WI38 (cell line): ENCODE results near the gene MAP2K1.

Source experiments
- H3K4me3 ChIP-seq: 2 replicates; pipeline ENCODE4 v1.5.1; 2011; ENCODE audit warnings: low read depth, mild to moderate bottlenecking, control low read depth, low read length
- CTCF ChIP-seq: IDR thresholded peaks from 2 replicates; pipeline ENCODE4 v1.5.1; 2012; ENCODE audit warnings: low read depth, mild to moderate bottlenecking, control low read depth, low read length

MAP2K1 gene

DNA sequence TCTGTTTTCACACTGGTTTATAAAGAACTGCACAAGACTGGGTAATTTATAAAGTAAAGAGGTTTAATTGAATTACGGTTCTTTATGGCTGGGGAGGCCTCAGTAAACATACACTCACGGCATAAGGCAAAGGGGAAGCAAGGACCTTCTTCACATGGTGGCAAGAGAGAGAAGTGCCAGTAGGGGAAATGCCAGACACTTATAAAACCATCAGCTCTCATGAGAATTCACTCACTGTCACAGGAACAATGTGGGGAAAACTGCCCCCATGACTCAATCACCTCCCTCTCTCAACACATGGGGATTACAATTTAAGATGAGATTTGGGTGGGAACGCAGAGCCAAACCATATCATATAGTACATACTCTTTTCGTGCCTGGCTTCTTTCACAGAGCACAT is 42.4 kb downstream of the MAP2K1 start:
- no peak for TF ChIP-seq CTCF
- H3K4me3 ChIP-seq: no peak overlapping the region

- TF ChIP-seq CTCF: no peak
- no peak overlapping the region for H3K4me3 ChIP-seq
These were observed 42.8 kb downstream of the MAP2K1 start for GRCh38 chr15:66429546-66429945.

- TF ChIP-seq CTCF: no peak
- H3K4me3 ChIP-seq: no peak overlapping the region
These were observed 44.0 kb downstream of the MAP2K1 start for GRCh38 chr15:66430627-66431255.

DNA sequence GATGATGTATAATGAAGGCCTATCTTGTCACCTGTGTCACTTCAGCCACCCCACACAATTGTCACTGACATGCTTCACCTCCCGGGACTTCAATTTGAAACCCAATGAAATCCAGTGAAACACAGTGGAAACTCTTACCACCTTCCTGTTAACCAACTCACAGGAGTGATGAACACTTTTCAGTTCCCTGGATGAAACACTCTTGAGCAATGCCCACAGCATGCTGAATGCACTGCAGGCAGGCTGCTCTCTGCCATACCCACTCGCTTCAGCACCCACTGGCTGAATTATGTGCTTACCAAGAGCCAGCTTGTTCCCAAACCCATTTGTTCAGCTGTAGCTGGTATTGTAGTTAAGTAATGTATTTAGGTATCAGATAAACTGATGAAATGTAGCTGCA is 47.0 kb downstream of the MAP2K1 start:
- H3K4me3 ChIP-seq: no peak overlapping the region
- TF ChIP-seq CTCF: no peak

DNA sequence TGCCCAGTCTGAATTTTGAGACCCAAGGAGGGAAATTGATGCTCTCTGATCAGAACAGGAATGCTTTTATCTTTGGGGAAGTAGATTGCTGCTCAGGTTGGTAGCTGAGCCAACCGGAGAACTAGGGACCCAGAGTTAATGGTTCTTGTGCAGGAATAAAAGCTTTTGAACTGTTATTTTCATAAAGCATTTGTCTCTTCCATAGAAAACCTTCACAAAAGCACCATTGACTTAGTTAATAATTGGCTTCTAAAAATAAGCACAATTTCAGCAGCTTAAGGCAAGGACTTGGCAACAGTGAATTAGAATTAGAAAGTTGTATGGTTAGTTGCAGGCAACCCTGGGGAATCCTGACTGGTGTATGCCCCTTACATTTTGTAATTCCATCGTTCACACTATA is 53.8 kb downstream of the MAP2K1 start:
- no peak overlapping the region for H3K4me3 ChIP-seq
- no peak for TF ChIP-seq CTCF

GRCh38 chr15:66452420-66452819 is 65.7 kb downstream of the MAP2K1 start:
- H3K4me3 ChIP-seq: no peak overlapping the region
- TF ChIP-seq CTCF: no peak

- H3K4me3 ChIP-seq: no peak overlapping the region
- no peak for TF ChIP-seq CTCF
These were observed 66.4 kb downstream of the MAP2K1 start for GRCh38 chr15:66452971-66453580.
